ENCODE measurements around the gene CHD6. TPM values are rescaled to one million over a fixed set of nuclear protein-coding genes. Genes with fewer than 3 reads are reported as not detected.
A peak's percentile ranks its signal among the peaks of the same experiment; 100 is the strongest.

Gene CHD6
- total and polyA plus RNA-seq, 2 of the 13 experiments (the other 11 are each of a cell fraction or from before 2014, with no cell fraction given), result 14.4 to 52.0 TPM

DNA sequence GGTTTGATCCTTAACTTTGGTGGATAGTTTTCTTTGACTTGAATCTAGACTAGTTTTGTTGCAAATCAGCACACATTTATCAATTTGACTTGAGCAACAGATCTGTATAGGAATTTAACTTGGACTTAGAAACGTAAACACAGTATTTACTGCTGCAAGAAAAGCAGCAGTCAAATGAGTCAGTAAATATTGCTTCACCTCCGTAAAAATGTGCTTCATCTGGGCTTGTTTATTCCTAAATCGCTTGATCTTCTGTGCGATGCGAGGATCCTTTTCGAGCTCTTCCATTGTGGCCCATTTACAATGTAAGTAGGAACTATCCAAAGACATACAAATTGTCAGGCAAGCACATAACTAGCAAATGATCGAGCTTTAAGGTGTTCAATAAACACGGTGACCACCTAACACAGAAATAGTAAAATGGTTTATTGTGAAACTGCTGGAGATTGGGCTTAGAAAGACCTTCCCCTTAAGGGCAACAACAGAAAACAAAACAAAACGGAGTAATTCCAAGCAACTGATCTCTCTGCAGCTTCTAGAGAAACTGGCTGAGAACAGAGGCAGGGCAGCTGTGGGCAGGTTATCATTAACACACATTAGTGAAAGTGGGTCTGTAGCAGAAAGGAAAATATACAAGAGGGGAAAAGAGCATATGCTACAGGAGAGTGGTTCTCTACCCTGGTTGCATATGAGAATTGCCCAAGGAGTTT, 120.8 kb downstream of the CHD6 start (continued):
- TF ChIP-seq FOXK1 (CRISPR knock-in tag; IDR thresholded peaks at IDR 0.05; ENCODE audit: borderline replicate concordance, low read depth) (peak; percentile 99), FOXC1 (CRISPR knock-in tag; IDR thresholded peaks at IDR 0.05; ENCODE audit: borderline replicate concordance) (no peak), NR1H2 (CRISPR knock-in tag; IDR thresholded peaks at IDR 0.05; ENCODE audit: borderline replicate concordance, low read depth) (no peak), TCF7 (IDR thresholded peaks at IDR 0.05; ENCODE audit: low read depth) (peak; percentile 82), HOXA3 (CRISPR knock-in tag; IDR thresholded peaks at IDR 0.05) (peak; percentile 43; the same call in 1 of the 2 replicates), RNF2 (conservative IDR thresholded peaks at IDR 0.05; ENCODE audit: low read depth) (no peak), RFX3 (CRISPR knock-in tag; IDR thresholded peaks at IDR 0.05) (no peak), ZNF20 (CRISPR knock-in tag; IDR thresholded peaks at IDR 0.05) (no peak), ZNF781 (CRISPR knock-in tag; IDR thresholded peaks at IDR 0.05; ENCODE audit: borderline replicate concordance, not compliant biosample characterization) (no peak), ZBTB7A (CRISPR knock-in tag; IDR thresholded peaks at IDR 0.05) (no peak), BRCA1 (CRISPR knock-in tag; IDR thresholded peaks at IDR 0.05) (peak; percentile 19; the same call in 1 of the 2 replicates)
- TF ChIP-seq, protein P1, sequence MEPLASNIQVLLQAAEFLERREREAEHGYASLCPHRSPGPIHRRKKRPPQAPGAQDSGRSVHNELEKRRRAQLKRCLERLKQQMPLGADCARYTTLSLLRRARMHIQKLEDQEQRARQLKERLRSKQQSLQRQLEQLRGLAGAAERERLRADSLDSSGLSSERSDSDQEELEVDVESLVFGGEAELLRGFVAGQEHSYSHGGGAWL (CRISPR knock-in tag; IDR thresholded peaks at IDR 0.05), result no peak
- TF ChIP-seq, protein P2, sequence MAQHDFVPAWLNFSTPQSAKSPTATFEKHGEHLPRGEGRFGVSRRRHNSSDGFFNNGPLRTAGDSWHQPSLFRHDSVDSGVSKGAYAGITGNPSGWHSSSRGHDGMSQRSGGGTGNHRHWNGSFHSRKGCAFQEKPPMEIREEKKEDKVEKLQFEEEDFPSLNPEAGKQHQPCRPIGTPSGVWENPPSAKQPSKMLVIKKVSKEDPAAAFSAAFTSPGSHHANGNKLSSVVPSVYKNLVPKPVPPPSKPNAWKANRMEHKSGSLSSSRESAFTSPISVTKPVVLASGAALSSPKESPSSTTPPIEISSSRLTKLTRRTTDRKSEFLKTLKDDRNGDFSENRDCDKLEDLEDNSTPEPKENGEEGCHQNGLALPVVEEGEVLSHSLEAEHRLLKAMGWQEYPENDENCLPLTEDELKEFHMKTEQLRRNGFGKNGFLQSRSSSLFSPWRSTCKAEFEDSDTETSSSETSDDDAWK (CRISPR knock-in tag; IDR thresholded peaks at IDR 0.05), result no peak
- TF ChIP-seq, protein P3, sequence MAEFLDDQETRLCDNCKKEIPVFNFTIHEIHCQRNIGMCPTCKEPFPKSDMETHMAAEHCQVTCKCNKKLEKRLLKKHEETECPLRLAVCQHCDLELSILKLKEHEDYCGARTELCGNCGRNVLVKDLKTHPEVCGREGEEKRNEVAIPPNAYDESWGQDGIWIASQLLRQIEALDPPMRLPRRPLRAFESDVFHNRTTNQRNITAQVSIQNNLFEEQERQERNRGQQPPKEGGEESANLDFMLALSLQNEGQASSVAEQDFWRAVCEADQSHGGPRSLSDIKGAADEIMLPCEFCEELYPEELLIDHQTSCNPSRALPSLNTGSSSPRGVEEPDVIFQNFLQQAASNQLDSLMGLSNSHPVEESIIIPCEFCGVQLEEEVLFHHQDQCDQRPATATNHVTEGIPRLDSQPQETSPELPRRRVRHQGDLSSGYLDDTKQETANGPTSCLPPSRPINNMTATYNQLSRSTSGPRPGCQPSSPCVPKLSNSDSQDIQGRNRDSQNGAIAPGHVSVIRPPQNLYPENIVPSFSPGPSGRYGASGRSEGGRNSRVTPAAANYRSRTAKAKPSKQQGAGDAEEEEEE (CRISPR knock-in tag; IDR thresholded peaks at IDR 0.05; ENCODE audit: borderline replicate concordance), result peak; percentile 60; the same call in 1 of the 2 replicates
- TF ChIP-seq, protein P4, sequence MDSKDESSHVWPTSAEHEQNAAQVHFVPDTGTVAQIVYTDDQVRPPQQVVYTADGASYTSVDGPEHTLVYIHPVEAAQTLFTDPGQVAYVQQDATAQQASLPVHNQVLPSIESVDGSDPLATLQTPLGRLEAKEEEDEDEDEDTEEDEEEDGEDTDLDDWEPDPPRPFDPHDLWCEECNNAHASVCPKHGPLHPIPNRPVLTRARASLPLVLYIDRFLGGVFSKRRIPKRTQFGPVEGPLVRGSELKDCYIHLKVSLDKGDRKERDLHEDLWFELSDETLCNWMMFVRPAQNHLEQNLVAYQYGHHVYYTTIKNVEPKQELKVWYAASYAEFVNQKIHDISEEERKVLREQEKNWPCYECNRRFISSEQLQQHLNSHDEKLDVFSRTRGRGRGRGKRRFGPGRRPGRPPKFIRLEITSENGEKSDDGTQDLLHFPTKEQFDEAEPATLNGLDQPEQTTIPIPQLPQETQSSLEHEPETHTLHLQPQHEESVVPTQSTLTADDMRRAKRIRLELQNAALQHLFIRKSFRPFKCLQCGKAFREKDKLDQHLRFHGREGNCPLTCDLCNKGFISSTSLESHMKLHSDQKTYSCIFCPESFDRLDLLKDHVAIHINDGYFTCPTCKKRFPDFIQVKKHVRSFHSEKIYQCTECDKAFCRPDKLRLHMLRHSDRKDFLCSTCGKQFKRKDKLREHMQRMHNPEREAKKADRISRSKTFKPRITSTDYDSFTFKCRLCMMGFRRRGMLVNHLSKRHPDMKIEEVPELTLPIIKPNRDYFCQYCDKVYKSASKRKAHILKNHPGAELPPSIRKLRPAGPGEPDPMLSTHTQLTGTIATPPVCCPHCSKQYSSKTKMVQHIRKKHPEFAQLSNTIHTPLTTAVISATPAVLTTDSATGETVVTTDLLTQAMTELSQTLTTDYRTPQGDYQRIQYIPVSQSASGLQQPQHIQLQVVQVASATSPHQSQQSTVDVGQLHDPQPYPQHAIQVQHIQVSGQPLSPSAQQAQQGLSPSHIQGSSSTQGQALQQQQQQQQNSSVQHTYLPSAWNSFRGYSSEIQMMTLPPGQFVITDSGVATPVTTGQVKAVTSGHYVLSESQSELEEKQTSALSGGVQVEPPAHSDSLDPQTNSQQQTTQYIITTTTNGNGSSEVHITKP (CRISPR knock-in tag; IDR thresholded peaks at IDR 0.05; ENCODE audit: low read depth), result no peak
- TF ChIP-seq, protein P5, sequence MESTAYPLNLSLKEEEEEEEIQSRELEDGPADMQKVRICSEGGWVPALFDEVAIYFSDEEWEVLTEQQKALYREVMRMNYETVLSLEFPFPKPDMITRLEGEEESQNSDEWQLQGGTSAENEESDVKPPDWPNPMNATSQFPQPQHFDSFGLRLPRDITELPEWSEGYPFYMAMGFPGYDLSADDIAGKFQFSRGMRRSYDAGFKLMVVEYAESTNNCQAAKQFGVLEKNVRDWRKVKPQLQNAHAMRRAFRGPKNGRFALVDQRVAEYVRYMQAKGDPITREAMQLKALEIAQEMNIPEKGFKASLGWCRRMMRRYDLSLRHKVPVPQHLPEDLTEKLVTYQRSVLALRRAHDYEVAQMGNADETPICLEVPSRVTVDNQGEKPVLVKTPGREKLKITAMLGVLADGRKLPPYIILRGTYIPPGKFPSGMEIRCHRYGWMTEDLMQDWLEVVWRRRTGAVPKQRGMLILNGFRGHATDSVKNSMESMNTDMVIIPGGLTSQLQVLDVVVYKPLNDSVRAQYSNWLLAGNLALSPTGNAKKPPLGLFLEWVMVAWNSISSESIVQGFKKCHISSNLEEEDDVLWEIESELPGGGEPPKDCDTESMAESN (CRISPR knock-in tag; conservative IDR thresholded peaks at IDR 0.05), result 0 out of 2 replicates have a peak, but pooled peaks have one; percentile 63
- TF ChIP-seq, protein P6, sequence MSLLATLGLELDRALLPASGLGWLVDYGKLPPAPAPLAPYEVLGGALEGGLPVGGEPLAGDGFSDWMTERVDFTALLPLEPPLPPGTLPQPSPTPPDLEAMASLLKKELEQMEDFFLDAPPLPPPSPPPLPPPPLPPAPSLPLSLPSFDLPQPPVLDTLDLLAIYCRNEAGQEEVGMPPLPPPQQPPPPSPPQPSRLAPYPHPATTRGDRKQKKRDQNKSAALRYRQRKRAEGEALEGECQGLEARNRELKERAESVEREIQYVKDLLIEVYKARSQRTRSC (CRISPR knock-in tag; IDR thresholded peaks at IDR 0.05; ENCODE audit: low read depth), result peak; percentile 69; the same call in 1 of the 2 replicates
- TF ChIP-seq, protein P7, sequence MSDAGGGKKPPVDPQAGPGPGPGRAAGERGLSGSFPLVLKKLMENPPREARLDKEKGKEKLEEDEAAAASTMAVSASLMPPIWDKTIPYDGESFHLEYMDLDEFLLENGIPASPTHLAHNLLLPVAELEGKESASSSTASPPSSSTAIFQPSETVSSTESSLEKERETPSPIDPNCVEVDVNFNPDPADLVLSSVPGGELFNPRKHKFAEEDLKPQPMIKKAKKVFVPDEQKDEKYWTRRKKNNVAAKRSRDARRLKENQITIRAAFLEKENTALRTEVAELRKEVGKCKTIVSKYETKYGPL (CRISPR knock-in tag; IDR thresholded peaks at IDR 0.05), result no peak

Data from HepG2 (cell line).